Measurements from ENCODE around the gene LRRC45. TPM values are rescaled to one million over a fixed set of nuclear protein-coding genes. Genes with fewer than 3 reads are reported as not detected.

The LRRC45 gene
- total RNA-seq, 1 experiment from 2014 or later = 41.5 TPM

- no peak for TF ChIP-seq EZH2 (IDR thresholded peaks at IDR 0.05; ENCODE audit: low read depth)
- no peak for TF ChIP-seq CTCF (conservative IDR thresholded peaks at IDR 0.05)
- no TSS peak for BruUV-seq (replicated peaks)
- Histone ChIP-seq H3K9me2 (ENCODE audit: insufficient read depth) (no peaks in the 10 kb centered on the region), H3K4me2 (peak within 1 kb of the TSS; percentile 89), H3K36me3 (ENCODE audit: low read depth) (no peaks in the 10 kb centered on the region), H3K9me3 (ENCODE audit: insufficient read depth, low read depth) (no peaks in the 10 kb centered on the region), H3F3A (ENCODE audit: insufficient read depth, low read depth) (peaks cover 6% of the 10 kb centered on the region; the same call in 1 of the 2 replicates), H2AFZ (peak within 1 kb of the TSS; percentile 79), H3K79me2 (ENCODE audit: low read depth) (peaks cover 11% of the 10 kb centered on the region; the same call in 1 of the 2 replicates), H3K4me1 (replicated peaks; ENCODE audit: insufficient read depth) (peaks cover 6% of the 10 kb centered on the region; the same call in 1 of the 2 replicates), H3K27me3 (ENCODE audit: insufficient read depth, low read depth) (no peaks in the 10 kb centered on the region), H3K27ac (no peak within 1 kb of the TSS), H4K20me1 (ENCODE audit: insufficient read depth) (peaks cover 5% of the 10 kb centered on the region; the same call in 1 of the 2 replicates), H3K4me3 (peak within 1 kb of the TSS; percentile 84)
- intact Hi-C loops (cut with micrococcal nuclease; ENCODE audit: unreplicated experiment) = loop anchor here (2.0 to 5.0 kb wide), 3 partner anchors 110 to 340 kb away; partner anchors contain the start of genes ARHGDIA, ARL16 and HGS
- peak in 1 of 2 experiments; percentile 25 for DNase-seq
- ChIA-PET POLR2A (ENCODE audit: unreplicated experiment) (interaction anchor here (0.5 to 1.0 kb wide), 7 partner anchors 19 to 524 kb away, joined by 3 to 14 read pairs (median 5); no protein-coding TSS in a partner anchor), CTCF (interaction anchor here (0.6 to 3.2 kb wide), 10 partner anchors 15 to 300 kb away, joined by 3 to 18 read pairs (median 4); partner anchors contain the start of gene DCXR)
These were observed 660 bp upstream of the LRRC45 start, which contains the start of gene CENPX for GRCh38 chr17:82022310-82022980. Gene CENPX, minus strand, starts transcription at chr17:82022878. Its CDS starts 17 bp downstream, at chr17:82022861.

- H3K27me3 ChIP-seq (ENCODE audit: insufficient read depth, low read depth) = no peaks in the 10 kb centered on the region
- H3K9me3 ChIP-seq (ENCODE audit: insufficient read depth, low read depth) = no peaks in the 10 kb centered on the region
- TF ChIP-seq EZH2 (IDR thresholded peaks at IDR 0.05; ENCODE audit: low read depth) = no peak
- no peak for TF ChIP-seq CTCF (conservative IDR thresholded peaks at IDR 0.05)
- ChIA-PET CTCF (interaction anchor here (0.7 to 3.2 kb wide), 5 partner anchors 14 to 98 kb away, joined by 3 to 18 read pairs (median 10); partner anchors contain the start of gene DCXR), POLR2A (ENCODE audit: unreplicated experiment) (interaction anchor here (0.5 to 0.7 kb wide), 4 partner anchors 8 to 297 kb away, joined by 3 to 4 read pairs (median 4); partner anchors contain the start of gene RAC3)
- H2AFZ ChIP-seq = peak overlapping the region; percentile 77
- intact Hi-C loops (cut with micrococcal nuclease; ENCODE audit: unreplicated experiment) = loop anchor here (1.0 to 5.0 kb wide), 6 partner anchors 8 to 341 kb away; partner anchors contain the start of genes ARHGDIA, ARL16, FASN and HGS
- peaks cover 11% of the 10 kb centered on the region; the same call in 1 of the 2 replicates for H3K79me2 ChIP-seq (ENCODE audit: low read depth)
- H3F3A ChIP-seq (ENCODE audit: insufficient read depth, low read depth) = peaks cover 6% of the 10 kb centered on the region; the same call in 1 of the 2 replicates
- H3K4me3 ChIP-seq = peak overlapping the region; percentile 67
- peak overlapping the region; percentile 85 for H3K4me2 ChIP-seq
- H3K9me2 ChIP-seq (ENCODE audit: insufficient read depth) = no peaks in the 10 kb centered on the region
- peaks cover 6% of the 10 kb centered on the region; the same call in 1 of the 2 replicates for H3K4me1 ChIP-seq (replicated peaks; ENCODE audit: insufficient read depth)
- peak in 1 of 2 experiments; percentile 45 for DNase-seq
- no peaks in the 10 kb centered on the region for H3K36me3 ChIP-seq (ENCODE audit: low read depth)
- H3K27ac ChIP-seq = no peak overlapping the region
- no TSS peak for BruUV-seq (replicated peaks)
- H4K20me1 ChIP-seq (ENCODE audit: insufficient read depth) = peaks cover 5% of the 10 kb centered on the region; the same call in 1 of the 2 replicates
These were observed 539 bp downstream of the LRRC45 start for GRCh38 chr17:82023447-82024241.

- Histone ChIP-seq H3K4me3 (no peak overlapping the region), H2AFZ (no peak overlapping the region), H4K20me1 (ENCODE audit: insufficient read depth) (peaks cover 5% of the 10 kb centered on the region; the same call in 1 of the 2 replicates), H3F3A (ENCODE audit: insufficient read depth, low read depth) (peaks cover 6% of the 10 kb centered on the region; the same call in 1 of the 2 replicates), H3K9me3 (ENCODE audit: insufficient read depth, low read depth) (no peaks in the 10 kb centered on the region), H3K27me3 (ENCODE audit: insufficient read depth, low read depth) (no peaks in the 10 kb centered on the region), H3K4me2 (no peak overlapping the region), H3K9me2 (ENCODE audit: insufficient read depth) (no peaks in the 10 kb centered on the region), H3K27ac (no peak overlapping the region), H3K79me2 (ENCODE audit: low read depth) (peaks cover 11% of the 10 kb centered on the region; the same call in 1 of the 2 replicates), H3K36me3 (ENCODE audit: low read depth) (no peaks in the 10 kb centered on the region), H3K4me1 (replicated peaks; ENCODE audit: insufficient read depth) (peaks cover 6% of the 10 kb centered on the region; the same call in 1 of the 2 replicates)
- DNase-seq = no peak
- TF ChIP-seq EZH2 (IDR thresholded peaks at IDR 0.05; ENCODE audit: low read depth) (no peak), CTCF (conservative IDR thresholded peaks at IDR 0.05) (no peak)
- CTCF ChIA-PET = no interaction called here
- POLR2A ChIA-PET (ENCODE audit: unreplicated experiment) = no interaction called here
- no TSS peak for BruUV-seq (replicated peaks)
- intact Hi-C loops (cut with micrococcal nuclease; ENCODE audit: unreplicated experiment) = loop anchor here (5.0 kb wide), 1 partner anchor 343 kb away; the partner anchor contains the start of genes ARL16 and HGS
These were observed 1.8 kb downstream of the LRRC45 start for GRCh38 chr17:82024859-82025258.
